ENCODE data around the gene PROZ. TPM values are rescaled to one million over a fixed set of nuclear protein-coding genes. Genes with fewer than 3 reads are reported as not detected.

The PROZ gene
- total RNA-seq, 1 experiment from 2014 or later, result not detected

DNA sequence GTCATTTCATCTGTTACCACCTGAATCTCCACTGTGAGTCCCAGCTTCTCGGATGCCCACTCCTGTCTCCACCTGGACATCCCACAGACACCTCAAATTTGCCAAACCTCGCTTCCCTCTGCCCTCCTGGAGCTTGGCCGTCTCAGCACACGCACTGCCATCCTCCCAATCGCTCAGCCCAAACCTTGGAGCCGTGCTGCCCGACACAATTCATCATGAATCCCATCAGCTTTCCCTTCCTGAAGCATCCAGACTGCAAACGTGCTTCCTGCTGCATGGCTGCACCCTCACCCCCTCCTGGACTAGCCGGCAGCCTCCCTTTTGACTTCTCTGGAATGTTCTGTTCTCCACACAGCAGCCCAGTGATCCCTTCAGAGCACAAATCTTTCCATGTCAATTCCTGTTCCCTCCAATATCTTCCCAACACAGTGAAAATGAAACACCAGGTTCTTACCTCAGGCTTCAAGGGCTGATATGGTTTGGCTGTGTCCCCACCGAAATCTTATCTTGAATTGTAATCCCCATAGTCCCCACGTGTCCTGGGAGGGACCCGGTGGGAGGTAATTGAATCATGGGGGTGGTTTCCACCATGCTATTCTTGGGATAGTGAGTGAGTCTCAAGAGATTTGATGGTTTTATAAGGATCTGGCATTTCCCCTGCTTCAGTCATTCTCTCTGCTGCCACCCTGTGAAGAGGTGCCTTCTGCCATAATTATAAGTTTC, 1.1 kb upstream of the PROZ start:
- no peak overlapping the region for H2BK12ac ChIP-seq (ENCODE audit: insufficient read length, low read depth, low read length)
- no peaks in the 10 kb centered on the region; the same call in 1 of the 2 replicates for H3K27me3 ChIP-seq (ENCODE audit: insufficient read depth, low read length)
- H3K56ac ChIP-seq (ENCODE audit: insufficient read length, low read depth, low read length), result no peak overlapping the region
- no peak overlapping the region for H3T11ph ChIP-seq (ENCODE audit: low read length)
- no peak overlapping the region for H2AK5ac ChIP-seq (ENCODE audit: insufficient read length, low read length)
- H3K23ac ChIP-seq (ENCODE audit: insufficient read length, low read depth, low read length), result no peak overlapping the region
- peaks cover 41 to 45% of the 10 kb centered on the region in 2 experiments for H3K4me1 Mint-ChIP-seq
- no peaks in the 10 kb centered on the region for H3K9me3 ChIP-seq (ENCODE audit: control insufficient read depth, low read depth, low read length)
- H3K79me1 ChIP-seq (ENCODE audit: insufficient read depth, low read depth, low read length, poor library complexity, severe bottlenecking), result no peaks in the 10 kb centered on the region
- H3K36me3 Mint-ChIP-seq (ENCODE audit: insufficient read depth in 1 of 3, low read depth in 3 of 3), result peaks cover 0 to 4% (median 0%) of the 10 kb centered on the region in 3 experiments; a peak in 1 of 7 replicates
- no peak overlapping the region for H4K91ac ChIP-seq (ENCODE audit: insufficient read length, low read depth, low read length)
- DNase-seq, result peak; percentile 20
- H3K9ac ChIP-seq (ENCODE audit: extremely low read depth, insufficient read length, low read length), result no peak overlapping the region
- no peak overlapping the region for H2BK20ac ChIP-seq (ENCODE audit: low read depth, low read length, poor library complexity, severe bottlenecking)
- H3K79me2 ChIP-seq (ENCODE audit: insufficient read depth, low read length), result no peaks in the 10 kb centered on the region
- H4K20me1 ChIP-seq (ENCODE audit: control insufficient read depth, insufficient read depth, insufficient read length), result no peaks in the 10 kb centered on the region
- WGBS (ENCODE audit: extremely low coverage, insufficient read length, low lambda C conversion rate), result no CpG with 5 or more reads among the region's 12 CpGs
- no peak overlapping the region for H2BK15ac ChIP-seq (ENCODE audit: low read depth, low read length)
- no peak overlapping the region for H4K8ac ChIP-seq (replicated peaks; ENCODE audit: insufficient read length, low read depth, low read length)
- no peak overlapping the region for H2BK5ac ChIP-seq (ENCODE audit: insufficient read length, low read length)
- no peak overlapping the region; a peak in 1 of 5 replicates for H3K4me3 Mint-ChIP-seq
- H3K27ac Mint-ChIP-seq, result no peak overlapping the region
- TF ChIP-seq, protein P1, sequence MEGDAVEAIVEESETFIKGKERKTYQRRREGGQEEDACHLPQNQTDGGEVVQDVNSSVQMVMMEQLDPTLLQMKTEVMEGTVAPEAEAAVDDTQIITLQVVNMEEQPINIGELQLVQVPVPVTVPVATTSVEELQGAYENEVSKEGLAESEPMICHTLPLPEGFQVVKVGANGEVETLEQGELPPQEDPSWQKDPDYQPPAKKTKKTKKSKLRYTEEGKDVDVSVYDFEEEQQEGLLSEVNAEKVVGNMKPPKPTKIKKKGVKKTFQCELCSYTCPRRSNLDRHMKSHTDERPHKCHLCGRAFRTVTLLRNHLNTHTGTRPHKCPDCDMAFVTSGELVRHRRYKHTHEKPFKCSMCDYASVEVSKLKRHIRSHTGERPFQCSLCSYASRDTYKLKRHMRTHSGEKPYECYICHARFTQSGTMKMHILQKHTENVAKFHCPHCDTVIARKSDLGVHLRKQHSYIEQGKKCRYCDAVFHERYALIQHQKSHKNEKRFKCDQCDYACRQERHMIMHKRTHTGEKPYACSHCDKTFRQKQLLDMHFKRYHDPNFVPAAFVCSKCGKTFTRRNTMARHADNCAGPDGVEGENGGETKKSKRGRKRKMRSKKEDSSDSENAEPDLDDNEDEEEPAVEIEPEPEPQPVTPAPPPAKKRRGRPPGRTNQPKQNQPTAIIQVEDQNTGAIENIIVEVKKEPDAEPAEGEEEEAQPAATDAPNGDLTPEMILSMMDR (conservative IDR thresholded peaks at IDR 0.05), result no peak
- H3K27me3 Mint-ChIP-seq (ENCODE audit: low read depth), result peaks cover 32% of the 10 kb centered on the region
- no peak overlapping the region for H3K14ac ChIP-seq (ENCODE audit: insufficient read depth, low read length)
- no peak overlapping the region for H2AFZ ChIP-seq (ENCODE audit: low read length)
- H2BK120ac ChIP-seq (ENCODE audit: low read depth, low read length, poor library complexity, severe bottlenecking), result no peak overlapping the region
- H3K27ac ChIP-seq (ENCODE audit: insufficient read length, low read depth, low read length), result no peak overlapping the region
- H4K5ac ChIP-seq (ENCODE audit: insufficient read length, low read depth, low read length), result no peak overlapping the region
- no peak overlapping the region for H3K4me2 ChIP-seq (ENCODE audit: insufficient read depth, insufficient read length, low read length)
- H3K23me2 ChIP-seq (ENCODE audit: insufficient read length, low read depth, low read length, poor library complexity, severe bottlenecking), result peaks cover 12% of the 10 kb centered on the region
- H3K4me1 ChIP-seq (ENCODE audit: insufficient read depth, low read length), result no peaks in the 10 kb centered on the region; the same call in 1 of the 2 replicates
- H3K4ac ChIP-seq (ENCODE audit: low read depth, low read length), result no peak overlapping the region
- H3K18ac ChIP-seq (ENCODE audit: insufficient read length, low read depth, low read length), result no peak overlapping the region
- peaks cover 0 to 4% of the 10 kb centered on the region in 2 experiments; a peak in 2 of 5 replicates for H3K9me3 Mint-ChIP-seq

Measured in H9 (cell line).